ENCODE measurements around the gene OR51S1. TPM values are rescaled to one million over a fixed set of nuclear protein-coding genes. Genes with fewer than 3 reads are reported as not detected.
"Not testable (repeated sequence)": the region's sequence is repeated elsewhere in the genome, so short reads cannot be mapped to it uniquely, and the experiment has no call there.

OR51S1 gene
- total RNA-seq, 1 experiment from 2014 or later = not detected

DNA sequence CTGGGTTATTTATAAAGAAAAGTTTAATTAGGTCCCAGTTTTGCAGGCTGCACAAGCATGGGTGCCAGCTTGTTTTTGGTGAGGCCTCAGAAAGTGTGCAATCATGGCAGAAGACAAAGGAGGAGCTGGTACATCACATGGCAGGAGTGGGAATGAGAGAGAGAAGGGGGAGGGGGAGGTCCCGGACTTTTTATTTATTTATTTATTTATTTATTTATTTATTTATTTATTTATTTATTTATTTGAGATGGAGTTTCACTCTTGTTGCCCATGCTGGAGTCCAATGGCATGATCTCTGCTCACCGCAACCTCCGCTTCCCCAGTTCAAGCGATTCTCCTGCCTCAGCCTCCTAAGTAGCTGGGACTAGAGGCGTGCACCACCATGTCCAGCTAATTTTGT, 47.7 kb downstream of the OR51S1 start:
- H3K79me2 ChIP-seq (ENCODE audit: insufficient read depth, low read length); H2AFZ ChIP-seq (ENCODE audit: low read depth, low read length, poor library complexity, severe bottlenecking); CTCF ChIA-PET; H3K4me3 ChIP-seq (replicated peaks in 1 of 2; ENCODE audit: low read depth in 1 of 2, low read length in 2 of 2); H3K4me1 ChIP-seq (ENCODE audit: control insufficient read depth in 1 of 2, insufficient read depth in 2 of 2, low read length in 2 of 2); H3K27ac ChIP-seq (ENCODE audit: low read depth, low read length); H4K20me1 ChIP-seq (ENCODE audit: insufficient read depth); H3K9ac ChIP-seq (ENCODE audit: low read length); BruUV-seq (replicated peaks); DNase-seq (ENCODE audit: low read depth, low spot score); intact Hi-C loops (cut with micrococcal nuclease); H3K9me3 ChIP-seq (ENCODE audit: control insufficient read depth in 1 of 2, insufficient read depth in 1 of 2, low read depth in 1 of 2, low read length in 2 of 2); H3K9me2 ChIP-seq (ENCODE audit: insufficient read depth); RAD21 ChIA-PET (ENCODE audit: low non-redundant PET in 1 of 2, low total read pairs in 2 of 2, uncharacterized antibody in 2 of 2, unreplicated experiment in 2 of 2); H3K36me3 ChIP-seq (ENCODE audit: control insufficient read depth in 1 of 2, insufficient read depth in 2 of 2, low read length in 2 of 2); POLR2A ChIA-PET; H3K4me2 ChIP-seq (ENCODE audit: low read length); ATAC-seq: not testable (repeated sequence)
- H3K27me3 ChIP-seq (ENCODE audit: insufficient read depth, low read length) = peaks cover 17% of the 10 kb centered on the region; the same call in 1 of the 2 replicates

DNA sequence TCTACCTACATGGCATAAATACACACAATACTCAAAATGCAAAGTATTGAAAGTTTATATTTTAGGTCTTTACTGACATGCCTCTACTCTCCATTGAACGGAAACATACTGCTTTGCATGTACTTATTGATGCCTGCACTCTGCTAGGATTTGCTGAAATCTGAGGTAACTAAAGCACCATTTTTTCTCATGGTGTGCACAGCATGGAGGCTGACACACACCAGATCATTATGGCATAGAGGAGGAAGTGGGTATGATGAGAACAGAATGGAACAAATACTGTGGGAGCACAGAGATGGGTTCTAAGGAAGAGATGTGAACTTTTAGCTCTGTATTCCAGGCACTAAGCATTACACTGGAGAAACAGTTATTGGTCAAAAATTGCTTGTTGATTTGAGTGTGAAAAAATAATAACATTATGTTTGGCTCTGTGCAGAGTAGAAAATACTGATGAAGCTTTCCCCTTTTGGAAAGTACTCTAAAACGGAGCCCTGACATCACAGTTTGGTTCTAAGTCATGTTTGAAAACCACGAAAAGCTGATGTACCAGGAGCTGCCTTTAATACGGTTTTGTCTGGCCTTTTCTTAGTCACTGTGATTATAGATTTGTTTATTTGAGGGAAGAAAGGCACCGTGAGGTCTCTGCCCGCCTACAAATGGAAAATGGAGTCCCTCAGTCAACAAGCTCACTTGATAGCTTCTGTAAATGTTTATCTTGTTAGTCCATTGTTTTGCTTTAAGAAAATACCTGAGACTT, 50.4 kb downstream of the OR51S1 start:
- no peak overlapping the region for H3K27ac ChIP-seq (ENCODE audit: low read depth, low read length)
- ChIA-PET RAD21 (ENCODE audit: low non-redundant PET in 1 of 2, low total read pairs in 2 of 2, uncharacterized antibody in 2 of 2, unreplicated experiment in 2 of 2) (no interaction called here), POLR2A (no interaction called here), CTCF (no interaction called here)
- ATAC-seq = no peak
- no peaks in the 10 kb centered on the region for H3K36me3 ChIP-seq (ENCODE audit: control insufficient read depth in 1 of 2, insufficient read depth in 2 of 2, low read length in 2 of 2)
- H3K27me3 ChIP-seq (ENCODE audit: insufficient read depth, low read length) = peaks cover 28% of the 10 kb centered on the region
- no peaks in the 10 kb centered on the region for H3K79me2 ChIP-seq (ENCODE audit: insufficient read depth, low read length)
- no peaks in the 10 kb centered on the region for H4K20me1 ChIP-seq (ENCODE audit: insufficient read depth)
- no peak overlapping the region for H3K4me3 ChIP-seq (replicated peaks in 1 of 2; ENCODE audit: low read depth in 1 of 2, low read length in 2 of 2)
- no TSS peak for BruUV-seq (replicated peaks)
- intact Hi-C loops (cut with micrococcal nuclease) = no loop called here
- no peaks in the 10 kb centered on the region for H3K4me1 ChIP-seq (ENCODE audit: control insufficient read depth in 1 of 2, insufficient read depth in 2 of 2, low read length in 2 of 2)
- no peak overlapping the region for H3K9ac ChIP-seq (ENCODE audit: low read length)
- no peaks in the 10 kb centered on the region for H3K9me2 ChIP-seq (ENCODE audit: insufficient read depth)
- TF ChIP-seq POLR2A (IDR thresholded peaks at IDR 0.05; ENCODE audit: borderline replicate concordance, extremely low read depth, insufficient read depth, insufficient read length) = no peak
- no peak for TF ChIP-seq SRF (IDR thresholded peaks at IDR 0.05; ENCODE audit: low read depth)
- TF ChIP-seq POLR2AphosphoS5 (IDR thresholded peaks at IDR 0.05; ENCODE audit: low read depth, low read length) = no peak
- H3K4me2 ChIP-seq (ENCODE audit: low read length) = no peak overlapping the region
- no peaks in the 10 kb centered on the region for H3K9me3 ChIP-seq (ENCODE audit: control insufficient read depth in 1 of 2, insufficient read depth in 1 of 2, low read depth in 1 of 2, low read length in 2 of 2)
- no peak overlapping the region for H2AFZ ChIP-seq (ENCODE audit: low read depth, low read length, poor library complexity, severe bottlenecking)
- DNase-seq (ENCODE audit: low read depth, low spot score) = no peak

Other genes starting within 250 kb of the OR51S1 start
- gene TRIM68, start 241.0 kb downstream of the OR51S1 start, total RNA-seq (2021; ENCODE audit: unreplicated experiment) = 8.3 TPM
- not detected for gene OR51D1, start 211.7 kb downstream of the OR51S1 start, total RNA-seq (2021; ENCODE audit: unreplicated experiment)
- gene OR51E1, start 205.2 kb downstream of the OR51S1 start, total RNA-seq (2021; ENCODE audit: unreplicated experiment) = not detected
- not detected for gene OR51E2, start 151.4 kb downstream of the OR51S1 start, total RNA-seq (2021; ENCODE audit: unreplicated experiment)
- not detected for gene MMP26, start 144.4 kb downstream of the OR51S1 start, total RNA-seq (2021; ENCODE audit: unreplicated experiment)
- not detected for gene OR51F1, start 79.3 kb downstream of the OR51S1 start, total RNA-seq (2021; ENCODE audit: unreplicated experiment)
- gene OR52R1, start 44.8 kb downstream of the OR51S1 start, total RNA-seq (2021; ENCODE audit: unreplicated experiment) = not detected
- gene OR51F2, start 27.9 kb downstream of the OR51S1 start, total RNA-seq (2021; ENCODE audit: unreplicated experiment) = not detected
- not detected for gene OR51T1, start 32.7 kb upstream of the OR51S1 start, total RNA-seq (2021; ENCODE audit: unreplicated experiment)
- gene OR51A7, start 54.6 kb upstream of the OR51S1 start, total RNA-seq (2021; ENCODE audit: unreplicated experiment) = not detected
- gene OR51G2, start 70.1 kb upstream of the OR51S1 start, total RNA-seq (2021; ENCODE audit: unreplicated experiment) = not detected
- gene OR51G1, start 75.1 kb upstream of the OR51S1 start, total RNA-seq (2021; ENCODE audit: unreplicated experiment) = not detected
- gene OR51A4, start 98.4 kb upstream of the OR51S1 start, total RNA-seq (2021; ENCODE audit: unreplicated experiment) = not detected
- gene OR51A2, start 106.5 kb upstream of the OR51S1 start, total RNA-seq (2021; ENCODE audit: unreplicated experiment) = not detected
- not detected for gene OR51L1, start 145.6 kb upstream of the OR51S1 start, total RNA-seq (2021; ENCODE audit: unreplicated experiment)
- not detected for gene OR52J3, start 197.3 kb upstream of the OR51S1 start, total RNA-seq (2021; ENCODE audit: unreplicated experiment)
- gene OR52E2, start 210.4 kb upstream of the OR51S1 start, total RNA-seq (2021; ENCODE audit: unreplicated experiment) = not detected
- gene OR52E1, start 220.4 kb upstream of the OR51S1 start, total RNA-seq (2021; ENCODE audit: unreplicated experiment) = not detected